SK-N-SH (cell line): ENCODE results near the gene GLDC. TPM values are rescaled to one million over a fixed set of nuclear protein-coding genes. Genes with fewer than 3 reads are reported as not detected.
A peak's percentile ranks its signal among the peaks of the same experiment; 100 is the strongest.

Experiments
- CTCF ChIA-PET: fragments of 300-600, 350-600 bp; formaldehyde crosslinking; extraction: SDS; loops from one replicate; lab custom pipeline; 2021; lab: Yijun Ruan, JAX
- POLR2A ChIA-PET: fragments of 350-600 bp; sonication (Branson Sonifier 250); formaldehyde crosslinking; extraction: SDS; loops from one replicate; lab custom pipeline; 2020; ENCODE audit warnings: antibody characterized with exemption, inconsistent platforms; lab: Yijun Ruan, JAX
- DNase-seq: peaks from one replicate; pipeline ENCODE4 v3.0.0; 2012
- H2AFZ ChIP-seq: fragments of 200-600 bp; sonication (generic); 2 replicates; pipeline ENCODE4 v1.8.1; 2016; ENCODE audit warnings: antibody characterized with exemption, mild to moderate bottlenecking, low read depth
- H3F3A ChIP-seq: fragments of 200-600 bp; sonication (generic); replicated peaks from 2 replicates; pipeline ENCODE3; 2016; ENCODE audit warnings: antibody characterized with exemption, mild to moderate bottlenecking; ENCODE audit not compliant: insufficient read depth
- H3K27ac ChIP-seq, 2 experiments: fragments of 200-500 bp in 1 of 2; fragments of 200-600 bp in 1 of 2; sonication (Bioruptor generic) in 1 of 2; sonication (generic), shearing (Covaris generic) in 1 of 2; 2 replicates each; pipeline versions ENCODE4 v1.5.1 to v1.6.1; 2014 to 2016; ENCODE audit warnings: low read depth in 2 of 2, inconsistent platforms in 1 of 2, low read length in 1 of 2, mild to moderate bottlenecking in 1 of 2, mixed read lengths in 1 of 2
- H3K27me3 ChIP-seq: fragments of 200-600 bp; sonication (generic), shearing (Covaris generic); 2 replicates; pipeline ENCODE4 v1.6.1; 2016; ENCODE audit warnings: mixed run types; ENCODE audit not compliant: insufficient read depth
- H3K36me3 ChIP-seq, 2 experiments: fragments of 200-500 bp in 1 of 2; fragments of 200-600 bp in 1 of 2; sonication (Bioruptor generic) in 1 of 2; sonication (generic) in 1 of 2; replicated peaks in 1 of 2; 2 replicates each; pipeline versions ENCODE3 to v1.5.1; 2014 to 2016; ENCODE audit warnings: low read length in 1 of 2, mild to moderate bottlenecking in 1 of 2; ENCODE audit not compliant: insufficient read depth in 2 of 2, control insufficient read depth in 1 of 2
- H3K4me1 ChIP-seq, 2 experiments: fragments of 200-500 bp in 1 of 2; fragments of 200-600 bp in 1 of 2; sonication (Bioruptor generic) in 1 of 2; sonication (generic), shearing (Covaris generic) in 1 of 2; 2 replicates each; pipeline versions ENCODE4 v1.5.1 to v1.6.1; 2014 to 2016; ENCODE audit warnings: low read depth in 1 of 2, low read length in 1 of 2, mixed run types in 1 of 2; ENCODE audit not compliant: insufficient read depth in 2 of 2, control insufficient read depth in 1 of 2
- H3K4me2 ChIP-seq: fragments of 200-600 bp; sonication (generic), shearing (Covaris generic); 2 replicates; pipeline ENCODE4 v1.6.1; 2017; ENCODE audit warnings: mixed run types
- H3K4me3 ChIP-seq, 2 experiments: fragments of 200-500 bp in 1 of 2; fragments of 200-600 bp in 1 of 2; sonication (Bioruptor generic) in 1 of 2; sonication (generic), shearing (Covaris generic) in 1 of 2; 2 replicates each; pipeline versions ENCODE4 v1.5.1 to v1.8.1; 2014 to 2016; ENCODE audit warnings: low read depth in 2 of 2, inconsistent platforms in 1 of 2, low read length in 1 of 2, mild to moderate bottlenecking in 1 of 2, mixed read lengths in 1 of 2, moderate library complexity in 1 of 2
- H3K79me2 ChIP-seq: fragments of 200-600 bp; sonication (generic); 2 replicates; pipeline ENCODE4 v1.8.1; 2017; ENCODE audit warnings: mild to moderate bottlenecking; ENCODE audit not compliant: insufficient read depth
- H3K9ac ChIP-seq: fragments of 200-600 bp; sonication (generic); 2 replicates; pipeline ENCODE4 v1.6.1; 2017; ENCODE audit warnings: mixed run types
- H3K9me2 ChIP-seq: fragments of 200-600 bp; sonication (generic); 2 replicates; pipeline ENCODE4 v1.6.1; 2017; ENCODE audit warnings: mixed run types
- H3K9me3 ChIP-seq: fragments of 200-600 bp; sonication (generic); 2 replicates; pipeline ENCODE4 v1.6.1; 2017; ENCODE audit warnings: mixed run types, mild to moderate bottlenecking, moderate library complexity
- H4K20me1 ChIP-seq: fragments of 200-600 bp; sonication (generic); 2 replicates; pipeline ENCODE4 v1.6.1; 2017; ENCODE audit warnings: mild to moderate bottlenecking, mixed run types; ENCODE audit not compliant: insufficient read depth
- CTCF ChIP-seq: fragments of 200-600 bp; sonication (generic); IDR thresholded peaks from 2 replicates; pipeline ENCODE4 v1.6.1; 2017; ENCODE audit warnings: antibody characterized with exemption, mild to moderate bottlenecking, moderate library complexity
- ELF1 ChIP-seq: IDR thresholded peaks from 2 replicates; pipeline ENCODE4 v1.4.0; 2012
- EZH2phosphoT487 ChIP-seq: fragments of 200-600 bp; sonication (generic); IDR thresholded peaks from 2 replicates; pipeline ENCODE4 v1.6.1; 2017; ENCODE audit warnings: low read depth, mixed run types, mild to moderate bottlenecking, antibody characterized with exemption, moderate library complexity, borderline replicate concordance
- FOXJ3 ChIP-seq: sonication (generic); formaldehyde crosslinking; IDR thresholded peaks from 2 replicates; pipeline ENCODE4 v1.5.1; 2020; ENCODE audit warnings: mild to moderate bottlenecking, missing genetic modification reagents
- GABPA ChIP-seq: IDR thresholded peaks from 2 replicates; pipeline ENCODE4 v1.4.0; 2012; ENCODE audit warnings: low read depth, mild to moderate bottlenecking
- MAX ChIP-seq: IDR thresholded peaks from 2 replicates; pipeline ENCODE4 v1.4.0; 2012; ENCODE audit warnings: low read depth
- MXI1 ChIP-seq: IDR thresholded peaks from 2 replicates; pipeline ENCODE4 v1.6.1; 2012; ENCODE audit warnings: mild to moderate bottlenecking, low read depth, low read length, improper control_type of control experiment
- NFIC ChIP-seq: IDR thresholded peaks from 2 replicates; pipeline ENCODE4 v1.4.0; 2012; ENCODE audit warnings: borderline replicate concordance
- NRF1 ChIP-seq: IDR thresholded peaks from 2 replicates; pipeline ENCODE4 v1.6.1; 2012; ENCODE audit warnings: low read depth, mild to moderate bottlenecking, low read length
- POLR2AphosphoS5 ChIP-seq: IDR thresholded peaks from 2 replicates; pipeline ENCODE4 v1.6.1; 2012; ENCODE audit warnings: low read depth, low read length
- RAD21 ChIP-seq: IDR thresholded peaks from 2 replicates; pipeline ENCODE4 v1.6.1; 2012; ENCODE audit warnings: mild to moderate bottlenecking, low read length
- REST ChIP-seq: IDR thresholded peaks from 2 replicates; pipeline ENCODE4 v1.6.1; 2012; ENCODE audit warnings: mild to moderate bottlenecking, low read depth, low read length, moderate library complexity
- RXRA ChIP-seq: IDR thresholded peaks from 2 replicates; pipeline ENCODE4 v1.4.0; 2012; ENCODE audit warnings: low read depth, mild to moderate bottlenecking, borderline replicate concordance
- SIN3A ChIP-seq: IDR thresholded peaks from 2 replicates; pipeline ENCODE4 v1.6.1; 2012; ENCODE audit warnings: low read depth, mild to moderate bottlenecking, low read length, moderate library complexity, borderline replicate concordance
- SMC3 ChIP-seq: IDR thresholded peaks from 2 replicates; pipeline ENCODE4 v1.6.1; 2012; ENCODE audit warnings: low read depth, low read length, improper control_type of control experiment
- TAF1 ChIP-seq: IDR thresholded peaks from 2 replicates; pipeline ENCODE4 v1.6.1; 2012; ENCODE audit warnings: low read depth, mild to moderate bottlenecking, low read length, moderate library complexity, borderline replicate concordance
- TCF12 ChIP-seq: IDR thresholded peaks from 2 replicates; pipeline ENCODE4 v1.4.0; 2012
- TEAD4 ChIP-seq: IDR thresholded peaks from 2 replicates; pipeline ENCODE4 v1.4.0; 2012; ENCODE audit warnings: mild to moderate bottlenecking, borderline replicate concordance; ENCODE audit not compliant: insufficient read depth
- USF1 ChIP-seq: IDR thresholded peaks from 2 replicates; pipeline ENCODE4 v1.4.0; 2012; ENCODE audit warnings: low read depth, borderline replicate concordance
- YY1 ChIP-seq: IDR thresholded peaks from 2 replicates; pipeline ENCODE4 v1.4.0; 2012; ENCODE audit warnings: low read depth, mild to moderate bottlenecking
- ZBTB33 ChIP-seq: IDR thresholded peaks from 2 replicates; pipeline ENCODE4 v1.4.0; 2012; ENCODE audit warnings: low read depth, borderline replicate concordance
- WGBS: methylation state at CpG from one replicate; pipeline ENCODE4 v1.1.6; 2017; ENCODE audit warnings: low lambda C conversion rate; 5-methylcytosine and 5-hydroxymethylcytosine counted together
- polyA plus RNA-seq, 3 experiments: library from polyadenylated mRNA; depleted of rRNA; stranded (reverse); fragments of >200 nt; gene quantifications; 2 replicates each; pipeline ENCODE4 v1.2.3, GENCODE V29; 2012

GLDC gene
- polyA plus RNA-seq, 1 of the 3 experiments (the other 2 are of a cell fraction) = 4.1 TPM

GRCh38 chr9:6567140-6567591, 78.4 kb downstream of the GLDC start (continued):
- TF ChIP-seq RXRA (0 out of 2 replicates have a peak, but pooled peaks have one; percentile 66), NFIC (peak; percentile 34), ELF1 (no peak), TAF1 (no peak), CTCF (no peak)

GRCh38 chr9:6566409-6567139, 79.0 kb downstream of the GLDC start:
- H3K4me1 ChIP-seq = peaks cover 0 to 14% of the 10 kb centered on the region in 2 experiments; a peak in 3 of 4 replicates
- no peak for DNase-seq
- peak; percentile 81 for TF ChIP-seq RXRA
- TF ChIP-seq NRF1 = no peak
- peak; percentile 30; the same call in 1 of the 2 replicates for TF ChIP-seq YY1
- TF ChIP-seq USF1 = 0 out of 2 replicates have a peak, but pooled peaks have one; percentile 3
- TF ChIP-seq GABPA = peak; percentile 48
- TF ChIP-seq SIN3A = peak; percentile 68; the same call in 1 of the 2 replicates
- TF ChIP-seq SMC3 = no peak
- TF ChIP-seq REST = peak; percentile 64; the same call in 1 of the 2 replicates
- TF ChIP-seq ZBTB33 = peak; percentile 77; the same call in 1 of the 2 replicates
- no peak for TF ChIP-seq FOXJ3 (CRISPR knock-in tag)
- TF ChIP-seq EZH2phosphoT487 = no peak
- peak; percentile 90 for TF ChIP-seq MAX
- no peak for TF ChIP-seq RAD21
- peak; percentile 37; the same call in 1 of the 2 replicates for TF ChIP-seq POLR2AphosphoS5
- peak; percentile 94 for TF ChIP-seq TCF12
- TF ChIP-seq TAF1 = 0 out of 2 replicates have a peak, but pooled peaks have one; percentile 21
- TF ChIP-seq TEAD4 = 0 out of 2 replicates have a peak, but pooled peaks have one; percentile 27
- peak; percentile 83 for TF ChIP-seq NFIC
- TF ChIP-seq MXI1 = no peak

More at GRCh38 chr9:6566409-6567139, 79.0 kb downstream of the GLDC start:
- H3F3A ChIP-seq = peaks cover 43% of the 10 kb centered on the region
- H3K4me2 ChIP-seq = peak overlapping the region; percentile 77
- ChIA-PET CTCF (interaction anchor here (1.0 to 4.0 kb wide), 6 partner anchors 9 to 214 kb away, joined by 3 to 34 read pairs (median 8); no protein-coding TSS in a partner anchor), POLR2A (no interaction called here)
- no peaks in the 10 kb centered on the region for H4K20me1 ChIP-seq
- H3K9me2 ChIP-seq = no peaks in the 10 kb centered on the region
- H3K9ac ChIP-seq = peak overlapping the region; percentile 89
- H3K4me3 ChIP-seq = peak overlapping the region; percentile 21 to 60; a peak in 3 of 4 replicates
- WGBS = 6% methylated on average over 10 of the region's 10 CpGs
- H3K9me3 ChIP-seq = no peaks in the 10 kb centered on the region
- H2AFZ ChIP-seq = peak overlapping the region; percentile 80
- no peaks in the 10 kb centered on the region for H3K36me3 ChIP-seq
- peak overlapping the region; percentile 47 to 100; a peak in 3 of 4 replicates for H3K27ac ChIP-seq
- H3K27me3 ChIP-seq = no peaks in the 10 kb centered on the region
- no peaks in the 10 kb centered on the region for H3K79me2 ChIP-seq
